ENCODE measurements around the gene SSB. TPM values are rescaled to one million over a fixed set of nuclear protein-coding genes. Genes with fewer than 3 reads are reported as not detected.

The SSB gene
- total RNA-seq, 1 experiment from 2014 or later = 108 TPM

DNA sequence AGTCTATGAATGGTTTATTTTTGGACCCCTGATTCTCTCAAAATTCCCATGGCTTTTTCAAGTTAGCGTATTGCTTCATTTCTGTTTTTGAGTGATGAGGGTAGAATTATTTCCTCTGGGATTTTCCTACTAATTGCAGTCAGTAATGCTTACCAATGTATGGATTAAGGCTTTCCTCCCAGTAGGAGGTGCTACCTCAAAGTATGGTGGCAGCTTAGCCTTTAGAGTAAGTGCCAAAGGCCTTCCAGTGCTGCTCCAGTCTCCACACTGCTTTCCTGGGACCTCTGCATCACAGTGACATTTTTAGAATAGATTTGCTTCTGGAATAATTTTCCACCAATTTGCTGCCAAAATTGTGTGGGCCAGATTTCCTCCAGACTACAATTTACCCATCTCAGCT lies 16.2 kb upstream of the SSB start:
- DNase-seq = no peak
- no peaks in the 10 kb centered on the region for H3F3A ChIP-seq (ENCODE audit: low read length, unreplicated experiment)
- no peak overlapping the region for H2AFZ ChIP-seq (ENCODE audit: low read length)
- no peak overlapping the region for H3K4me2 ChIP-seq (ENCODE audit: low read length)
- H4K20me1 ChIP-seq (ENCODE audit: low read length) = no peaks in the 10 kb centered on the region
- no peaks in the 10 kb centered on the region for H3K9me3 ChIP-seq (ENCODE audit: low read length)
- no peak for TF ChIP-seq EZH2phosphoT487 (IDR thresholded peaks at IDR 0.05; ENCODE audit: borderline replicate concordance, low read length)
- no peak for TF ChIP-seq EZH2 (IDR thresholded peaks at IDR 0.05; ENCODE audit: low read length, unreplicated experiment)
- TF ChIP-seq, protein P1, sequence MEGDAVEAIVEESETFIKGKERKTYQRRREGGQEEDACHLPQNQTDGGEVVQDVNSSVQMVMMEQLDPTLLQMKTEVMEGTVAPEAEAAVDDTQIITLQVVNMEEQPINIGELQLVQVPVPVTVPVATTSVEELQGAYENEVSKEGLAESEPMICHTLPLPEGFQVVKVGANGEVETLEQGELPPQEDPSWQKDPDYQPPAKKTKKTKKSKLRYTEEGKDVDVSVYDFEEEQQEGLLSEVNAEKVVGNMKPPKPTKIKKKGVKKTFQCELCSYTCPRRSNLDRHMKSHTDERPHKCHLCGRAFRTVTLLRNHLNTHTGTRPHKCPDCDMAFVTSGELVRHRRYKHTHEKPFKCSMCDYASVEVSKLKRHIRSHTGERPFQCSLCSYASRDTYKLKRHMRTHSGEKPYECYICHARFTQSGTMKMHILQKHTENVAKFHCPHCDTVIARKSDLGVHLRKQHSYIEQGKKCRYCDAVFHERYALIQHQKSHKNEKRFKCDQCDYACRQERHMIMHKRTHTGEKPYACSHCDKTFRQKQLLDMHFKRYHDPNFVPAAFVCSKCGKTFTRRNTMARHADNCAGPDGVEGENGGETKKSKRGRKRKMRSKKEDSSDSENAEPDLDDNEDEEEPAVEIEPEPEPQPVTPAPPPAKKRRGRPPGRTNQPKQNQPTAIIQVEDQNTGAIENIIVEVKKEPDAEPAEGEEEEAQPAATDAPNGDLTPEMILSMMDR (conservative IDR thresholded peaks at IDR 0.05; ENCODE audit: low read depth, low read length) = no peak
- intact Hi-C loops (cut with micrococcal nuclease) = no loop called here
- H3K9ac ChIP-seq (ENCODE audit: low read length) = no peak overlapping the region
- H3K79me2 ChIP-seq (ENCODE audit: low read length) = no peaks in the 10 kb centered on the region
- no peak for ATAC-seq
- CTCF ChIA-PET = no interaction called here
- H3K36me3 ChIP-seq (ENCODE audit: low read depth, low read length) = no peaks in the 10 kb centered on the region
- no peaks in the 10 kb centered on the region for H3K9me2 ChIP-seq (replicated peaks; ENCODE audit: low read length)
- no peak overlapping the region for H3K4me3 ChIP-seq (ENCODE audit: low read length)
- BruUV-seq (replicated peaks) = no TSS peak
- H3K27me3 ChIP-seq (ENCODE audit: low read length) = no peaks in the 10 kb centered on the region
- POLR2A ChIA-PET (ENCODE audit: unreplicated experiment) = interaction anchor here (0.6 kb wide), 1 partner anchor 933 kb away, joined by 11 read pairs; no protein-coding TSS in a partner anchor
- H3K4me1 ChIP-seq (ENCODE audit: insufficient read depth, low read length) = no peaks in the 10 kb centered on the region
- no peak overlapping the region for H3K27ac ChIP-seq (ENCODE audit: low read length)

DNA sequence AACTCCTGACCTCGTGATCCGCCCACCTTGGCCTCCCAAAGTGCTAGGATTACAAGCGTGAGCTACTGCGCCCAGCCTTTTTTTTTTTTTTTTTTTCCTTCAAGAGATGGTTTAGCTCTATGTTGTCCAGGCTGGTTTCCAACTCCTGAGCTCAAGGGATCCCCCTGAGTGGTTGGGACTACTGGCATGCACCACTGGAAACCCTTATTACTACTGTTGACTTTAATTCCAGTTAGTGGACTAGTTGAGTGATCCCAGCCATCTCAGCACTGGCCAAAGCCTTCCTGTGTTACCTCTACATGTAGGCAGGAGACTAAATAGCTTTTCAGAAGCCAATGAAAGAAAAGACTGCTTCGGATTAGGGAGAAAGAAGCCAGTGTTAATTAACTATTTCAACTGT lies 8.1 kb upstream of the SSB start:
- no peaks in the 10 kb centered on the region for H4K20me1 ChIP-seq (ENCODE audit: low read length)
- no peaks in the 10 kb centered on the region for H3K9me3 ChIP-seq (ENCODE audit: low read length)
- no peak for ATAC-seq
- no peaks in the 10 kb centered on the region for H3K27me3 ChIP-seq (ENCODE audit: low read length)
- no peaks in the 10 kb centered on the region for H3K9me2 ChIP-seq (replicated peaks; ENCODE audit: low read length)
- H3K36me3 ChIP-seq (ENCODE audit: low read depth, low read length) = no peaks in the 10 kb centered on the region
- no peak for DNase-seq
- no peak for TF ChIP-seq EZH2phosphoT487 (IDR thresholded peaks at IDR 0.05; ENCODE audit: borderline replicate concordance, low read length)
- TF ChIP-seq, protein P1 (conservative IDR thresholded peaks at IDR 0.05; ENCODE audit: low read depth, low read length) = no peak
- no peak for TF ChIP-seq EZH2 (IDR thresholded peaks at IDR 0.05; ENCODE audit: low read length, unreplicated experiment)
- H3K4me1 ChIP-seq (ENCODE audit: insufficient read depth, low read length) = peaks cover 6% of the 10 kb centered on the region; the same call in 1 of the 2 replicates
- H3K4me3 ChIP-seq (ENCODE audit: low read length) = no peak overlapping the region
- H3K79me2 ChIP-seq (ENCODE audit: low read length) = no peaks in the 10 kb centered on the region
- no peak overlapping the region for H3K4me2 ChIP-seq (ENCODE audit: low read length)
- H3K27ac ChIP-seq (ENCODE audit: low read length) = no peak overlapping the region
- no TSS peak for BruUV-seq (replicated peaks)
- ChIA-PET CTCF (interaction anchor here (0.6 to 1.2 kb wide), 4 partner anchors 14 to 123 kb away, joined by 3 to 7 read pairs (median 3); partner anchors contain the start of gene METTL5), POLR2A (ENCODE audit: unreplicated experiment) (interaction anchor here (0.6 kb wide), 1 partner anchor 37 kb away, joined by 5 read pairs; the partner anchor contains the start of gene UBR3)
- no peak overlapping the region for H3K9ac ChIP-seq (ENCODE audit: low read length)
- intact Hi-C loops (cut with micrococcal nuclease) = loop anchor here (5.0 kb wide), 1 partner anchor 338 kb away; no protein-coding TSS in a partner anchor
- no peak overlapping the region for H2AFZ ChIP-seq (ENCODE audit: low read length)
- H3F3A ChIP-seq (ENCODE audit: low read length, unreplicated experiment) = no peaks in the 10 kb centered on the region

DNA sequence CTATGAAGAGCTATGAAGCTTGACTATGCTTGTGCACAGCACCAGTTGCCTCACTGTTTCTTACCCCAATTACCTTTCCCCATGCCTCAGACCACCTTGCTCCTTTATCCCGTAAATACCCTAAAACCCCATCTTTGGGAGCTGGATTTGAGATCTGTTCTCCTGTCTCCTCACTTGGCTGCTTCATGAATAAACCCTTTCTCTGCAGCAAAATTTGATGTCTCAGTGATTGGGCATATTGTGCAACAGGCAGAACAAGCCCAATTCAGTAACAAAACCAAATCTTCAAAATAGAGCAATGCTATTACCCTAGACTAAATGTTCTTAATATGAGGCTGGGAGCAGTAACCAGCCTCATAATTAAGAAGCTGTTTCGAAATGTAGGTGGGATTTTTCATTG lies 3.5 kb upstream of the SSB start:
- no peaks in the 10 kb centered on the region for H3K36me3 ChIP-seq (ENCODE audit: low read depth, low read length)
- H3K9ac ChIP-seq (ENCODE audit: low read length) = no peak overlapping the region
- H3K9me3 ChIP-seq (ENCODE audit: low read length) = no peaks in the 10 kb centered on the region
- TF ChIP-seq EZH2phosphoT487 (IDR thresholded peaks at IDR 0.05; ENCODE audit: borderline replicate concordance, low read length) = no peak
- no peak for TF ChIP-seq EZH2 (IDR thresholded peaks at IDR 0.05; ENCODE audit: low read length, unreplicated experiment)
- TF ChIP-seq, protein P1 (conservative IDR thresholded peaks at IDR 0.05; ENCODE audit: low read depth, low read length) = no peak
- no peak overlapping the region for H2AFZ ChIP-seq (ENCODE audit: low read length)
- no peaks in the 10 kb centered on the region for H3K9me2 ChIP-seq (replicated peaks; ENCODE audit: low read length)
- no peak overlapping the region for H3K4me2 ChIP-seq (ENCODE audit: low read length)
- H3K79me2 ChIP-seq (ENCODE audit: low read length) = peaks cover 14% of the 10 kb centered on the region
- ChIA-PET POLR2A (ENCODE audit: unreplicated experiment) (no interaction called here), CTCF (no interaction called here)
- intact Hi-C loops (cut with micrococcal nuclease) = no loop called here
- DNase-seq = no peak
- no peak for ATAC-seq
- no peaks in the 10 kb centered on the region for H3K27me3 ChIP-seq (ENCODE audit: low read length)
- BruUV-seq (replicated peaks) = no TSS peak
- H3K27ac ChIP-seq (ENCODE audit: low read length) = no peak overlapping the region
- H3K4me1 ChIP-seq (ENCODE audit: insufficient read depth, low read length) = peaks cover 11% of the 10 kb centered on the region
- no peak overlapping the region for H3K4me3 ChIP-seq (ENCODE audit: low read length)
- no peaks in the 10 kb centered on the region for H4K20me1 ChIP-seq (ENCODE audit: low read length)
- no peaks in the 10 kb centered on the region for H3F3A ChIP-seq (ENCODE audit: low read length, unreplicated experiment)

Measured in PC-3 (cell line).